HG03432 (cell line): ENCODE data around the gene HMCN2.

ENCODE experiments used
- ATAC-seq: cut with Tn5 transposase; IDR thresholded peaks from one replicate; pipeline ENCODE4 v1.9.1; 2021; ENCODE audit warnings: mild to moderate bottlenecking, moderate library complexity; ENCODE audit not compliant: unreplicated experiment

HMCN2 gene

GRCh38 chr9:130444565-130445221 is 179.1 kb downstream of the HMCN2 start, which contains the start of gene ASS1:
TSS of gene ASS1 (plus strand) at chr9:130444961. CDS start at chr9:130452229, 7,268 bp downstream.
- peak; percentile 44 for ATAC-seq

- ATAC-seq, result no peak
These were observed 179.9 kb downstream of the HMCN2 start for GRCh38 chr9:130445268-130445983.

- no peak for ATAC-seq
These were observed 180.7 kb downstream of the HMCN2 start for GRCh38 chr9:130446101-130446861.

GRCh38 chr9:130447193-130447816 is 181.7 kb downstream of the HMCN2 start:
- ATAC-seq, result no peak

- ATAC-seq, result no peak
These were observed 182.6 kb downstream of the HMCN2 start for GRCh38 chr9:130448035-130448624.

- no peak for ATAC-seq
These were observed 183.4 kb downstream of the HMCN2 start for GRCh38 chr9:130448771-130449603.

- no peak for ATAC-seq
These were observed 184.9 kb downstream of the HMCN2 start for GRCh38 chr9:130450344-130451003.

GRCh38 chr9:130451004-130451390 is 185.4 kb downstream of the HMCN2 start:
- ATAC-seq, result no peak

- no peak for ATAC-seq
These were observed 186.2 kb downstream of the HMCN2 start for GRCh38 chr9:130451509-130452388.

GRCh38 chr9:130452835-130453234 is 187.3 kb downstream of the HMCN2 start:
- no peak for ATAC-seq

- ATAC-seq, result no peak
These were observed 187.9 kb downstream of the HMCN2 start for GRCh38 chr9:130453487-130453886.

- no peak for ATAC-seq
These were observed 188.7 kb downstream of the HMCN2 start for GRCh38 chr9:130454096-130454811.

- ATAC-seq, result no peak
These were observed 189.3 kb downstream of the HMCN2 start for GRCh38 chr9:130454812-130455325.

- ATAC-seq, result no peak
These were observed 192.7 kb downstream of the HMCN2 start for GRCh38 chr9:130458027-130458803.

GRCh38 chr9:130458804-130459067 is 193.2 kb downstream of the HMCN2 start:
- ATAC-seq, result no peak

GRCh38 chr9:130459151-130459550 is 193.6 kb downstream of the HMCN2 start:
- no peak for ATAC-seq
